ENCODE results near the gene KLF3. TPM values are rescaled to one million over a fixed set of nuclear protein-coding genes. Genes with fewer than 3 reads are reported as not detected.
A peak's percentile ranks its signal among the peaks of the same experiment; 100 is the strongest.

Gene KLF3
- total RNA-seq, 1 experiment from 2014 or later, result 14.6 TPM

DNA sequence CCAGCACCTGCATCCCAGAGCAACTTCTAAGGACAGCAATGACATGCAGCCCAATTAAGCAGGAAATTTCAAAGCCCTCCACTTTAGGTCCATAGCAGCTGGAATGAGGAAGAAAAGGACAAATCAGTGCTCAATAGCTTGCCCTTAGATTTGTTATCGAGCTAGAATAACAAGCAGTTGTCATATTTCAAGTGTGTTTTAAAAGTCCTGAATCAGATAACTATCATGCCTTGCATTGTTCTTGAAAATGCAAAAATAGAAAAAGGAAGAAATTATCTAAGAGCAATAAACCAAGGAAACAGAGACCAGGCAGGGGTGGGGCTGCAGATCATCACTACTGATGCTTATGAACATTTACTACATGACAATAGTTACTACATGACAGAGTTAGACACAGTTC lies 43.9 kb upstream of the KLF3 start:
- Histone ChIP-seq H3K9me3 (ENCODE audit: low read length) (no peaks in the 10 kb centered on the region), H3K79me2 (ENCODE audit: low read length) (no peaks in the 10 kb centered on the region), H3K27me3 (ENCODE audit: low read length) (no peaks in the 10 kb centered on the region), H2AFZ (ENCODE audit: low read length) (no peak overlapping the region), H3K4me3 (ENCODE audit: low read length) (no peak overlapping the region), H4K20me1 (ENCODE audit: low read length) (no peaks in the 10 kb centered on the region), H3K27ac (ENCODE audit: low read length) (peak overlapping the region; percentile 87), H3K36me3 (ENCODE audit: low read depth, low read length) (no peaks in the 10 kb centered on the region), H3K4me2 (ENCODE audit: low read length) (no peak overlapping the region; the same call in 1 of the 2 replicates), H3F3A (ENCODE audit: low read length, unreplicated experiment) (no peaks in the 10 kb centered on the region), H3K9ac (ENCODE audit: low read length) (peak overlapping the region; percentile 32; the same call in 1 of the 2 replicates), H3K9me2 (replicated peaks; ENCODE audit: low read length) (no peaks in the 10 kb centered on the region), H3K4me1 (ENCODE audit: insufficient read depth, low read length) (peaks cover 23% of the 10 kb centered on the region)
- TF ChIP-seq, protein P1, sequence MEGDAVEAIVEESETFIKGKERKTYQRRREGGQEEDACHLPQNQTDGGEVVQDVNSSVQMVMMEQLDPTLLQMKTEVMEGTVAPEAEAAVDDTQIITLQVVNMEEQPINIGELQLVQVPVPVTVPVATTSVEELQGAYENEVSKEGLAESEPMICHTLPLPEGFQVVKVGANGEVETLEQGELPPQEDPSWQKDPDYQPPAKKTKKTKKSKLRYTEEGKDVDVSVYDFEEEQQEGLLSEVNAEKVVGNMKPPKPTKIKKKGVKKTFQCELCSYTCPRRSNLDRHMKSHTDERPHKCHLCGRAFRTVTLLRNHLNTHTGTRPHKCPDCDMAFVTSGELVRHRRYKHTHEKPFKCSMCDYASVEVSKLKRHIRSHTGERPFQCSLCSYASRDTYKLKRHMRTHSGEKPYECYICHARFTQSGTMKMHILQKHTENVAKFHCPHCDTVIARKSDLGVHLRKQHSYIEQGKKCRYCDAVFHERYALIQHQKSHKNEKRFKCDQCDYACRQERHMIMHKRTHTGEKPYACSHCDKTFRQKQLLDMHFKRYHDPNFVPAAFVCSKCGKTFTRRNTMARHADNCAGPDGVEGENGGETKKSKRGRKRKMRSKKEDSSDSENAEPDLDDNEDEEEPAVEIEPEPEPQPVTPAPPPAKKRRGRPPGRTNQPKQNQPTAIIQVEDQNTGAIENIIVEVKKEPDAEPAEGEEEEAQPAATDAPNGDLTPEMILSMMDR (conservative IDR thresholded peaks at IDR 0.05; ENCODE audit: low read depth, low read length), result no peak
- no peak for TF ChIP-seq EZH2 (IDR thresholded peaks at IDR 0.05; ENCODE audit: low read length, unreplicated experiment)
- CTCF ChIA-PET, result interaction anchor here (0.7 kb wide), 1 partner anchor 28 kb away, joined by 3 read pairs; no protein-coding TSS in a partner anchor
- DNase-seq (no peak), ATAC-seq (no peak)
- POLR2A ChIA-PET (ENCODE audit: unreplicated experiment), result interaction anchor here (0.7 kb wide), 1 partner anchor 122 kb away, joined by 3 read pairs; no protein-coding TSS in a partner anchor
- intact Hi-C loops (cut with micrococcal nuclease), result loop anchor here (2.0 kb wide), 1 partner anchor 55 kb away; no protein-coding TSS in a partner anchor
- BruUV-seq (replicated peaks), result no TSS peak

DNA sequence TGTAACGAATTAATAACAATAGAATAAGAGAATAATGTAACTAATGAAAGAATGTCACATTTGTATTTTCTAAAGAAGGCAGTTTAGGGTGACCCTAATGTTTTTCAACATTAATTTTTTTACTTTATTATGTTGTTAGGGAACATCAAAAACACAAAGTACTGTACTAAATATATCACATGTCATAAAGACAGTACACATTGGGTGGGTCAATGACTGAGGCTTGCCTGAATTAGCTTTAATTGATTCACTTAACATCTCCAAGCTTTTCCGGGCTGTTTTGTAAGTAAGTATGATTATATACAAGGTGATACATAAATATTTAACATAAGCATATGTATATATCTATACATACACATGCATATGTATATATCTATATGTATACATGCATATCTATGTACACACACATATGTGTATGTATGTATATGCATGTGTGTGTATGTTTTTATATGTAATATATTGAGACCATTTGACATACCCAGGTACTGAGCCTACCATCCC lies 43.4 kb upstream of the KLF3 start:
- no peaks in the 10 kb centered on the region for H3K79me2 ChIP-seq (ENCODE audit: low read length)
- TSS peak; percentile 93 for BruUV-seq (replicated peaks)
- DNase-seq, result no peak
- ATAC-seq, result no peak; the same call in 1 of the 2 replicates
- TF ChIP-seq EZH2 (IDR thresholded peaks at IDR 0.05; ENCODE audit: low read length, unreplicated experiment) (no peak), EZH2phosphoT487 (IDR thresholded peaks at IDR 0.05; ENCODE audit: borderline replicate concordance, low read length) (no peak)
- TF ChIP-seq, protein P1 (conservative IDR thresholded peaks at IDR 0.05; ENCODE audit: low read depth, low read length), result no peak
- H2AFZ ChIP-seq (ENCODE audit: low read length), result no peak overlapping the region
- peak overlapping the region; percentile 32; the same call in 1 of the 2 replicates for H3K9ac ChIP-seq (ENCODE audit: low read length)
- H3K9me2 ChIP-seq (replicated peaks; ENCODE audit: low read length), result no peaks in the 10 kb centered on the region
- H3K9me3 ChIP-seq (ENCODE audit: low read length), result no peaks in the 10 kb centered on the region
- no peaks in the 10 kb centered on the region for H4K20me1 ChIP-seq (ENCODE audit: low read length)
- intact Hi-C loops (cut with micrococcal nuclease), result loop anchor here (1.0 to 2.0 kb wide), 3 partner anchors 44 to 300 kb away; partner anchors contain the start of gene KLF3
- ChIA-PET CTCF (interaction anchor here (0.6 to 0.7 kb wide), 2 partner anchors 29 to 46 kb away, joined by 3 to 4 read pairs; no protein-coding TSS in a partner anchor), POLR2A (ENCODE audit: unreplicated experiment) (interaction anchor here (0.9 kb wide), 1 partner anchor 38 kb away, joined by 3 read pairs; no protein-coding TSS in a partner anchor)
- no peaks in the 10 kb centered on the region for H3F3A ChIP-seq (ENCODE audit: low read length, unreplicated experiment)
- H3K27ac ChIP-seq (ENCODE audit: low read length), result peak overlapping the region; percentile 87
- H3K4me1 ChIP-seq (ENCODE audit: insufficient read depth, low read length), result peaks cover 23% of the 10 kb centered on the region
- 0 out of 2 replicates have a peak overlapping the region, but pooled peaks have one; percentile 42 for H3K4me3 ChIP-seq (ENCODE audit: low read length)
- no peaks in the 10 kb centered on the region for H3K27me3 ChIP-seq (ENCODE audit: low read length)
- no peaks in the 10 kb centered on the region for H3K36me3 ChIP-seq (ENCODE audit: low read depth, low read length)
- H3K4me2 ChIP-seq (ENCODE audit: low read length), result peak overlapping the region; percentile 81
